ENCODE results near the gene CBY3. TPM values are rescaled to one million over a fixed set of nuclear protein-coding genes. Genes with fewer than 3 reads are reported as not detected.

The CBY3 gene
- total and polyA plus RNA-seq, 2 of the 13 experiments (the other 11 are each of a cell fraction or from before 2014, with no cell fraction given): not detected

- TF ChIP-seq ZNF512 (CRISPR knock-in tag; IDR thresholded peaks at IDR 0.05) (no peak), ZFY (CRISPR knock-in tag; IDR thresholded peaks at IDR 0.05) (0 out of 2 replicates have a peak, but pooled peaks have one; percentile 2), CBX5 (CRISPR knock-in tag; IDR thresholded peaks at IDR 0.05; ENCODE audit: borderline replicate concordance) (peak; percentile 82; the same call in 1 of the 2 replicates), ZNF563 (CRISPR knock-in tag; IDR thresholded peaks at IDR 0.05) (no peak), HNRNPH1 (optimal IDR thresholded peaks at IDR 0.05; ENCODE audit: low read depth, low read length) (no peak), HCFC1 (IDR thresholded peaks at IDR 0.05; ENCODE audit: low read depth, low read length) (no peak), FOXC1 (CRISPR knock-in tag; IDR thresholded peaks at IDR 0.05; ENCODE audit: borderline replicate concordance) (no peak; the same call in 1 of the 2 replicates), ZNF660 (CRISPR knock-in tag; IDR thresholded peaks at IDR 0.05; ENCODE audit: borderline replicate concordance, low read depth) (no peak), ZNF567 (CRISPR knock-in tag; IDR thresholded peaks at IDR 0.05; ENCODE audit: borderline replicate concordance) (no peak; the same call in 1 of the 2 replicates), ZNF207 (IDR thresholded peaks at IDR 0.05; ENCODE audit: borderline replicate concordance) (no peak), TBX3 (IDR thresholded peaks at IDR 0.05; ENCODE audit: borderline replicate concordance) (no peak), SRF (IDR thresholded peaks at IDR 0.05; ENCODE audit: low read depth, low read length) (no peak), ZSCAN22 (CRISPR knock-in tag; IDR thresholded peaks at IDR 0.05) (no peak), CBFB (CRISPR knock-in tag; IDR thresholded peaks at IDR 0.05) (no peak), ZBTB42 (CRISPR knock-in tag; IDR thresholded peaks at IDR 0.05) (no peak), SRSF9 (IDR thresholded peaks at IDR 0.05; ENCODE audit: borderline replicate concordance, insufficient read depth, low read depth, low read length, poor library complexity, severe bottlenecking) (no peak), SCMH1 (CRISPR knock-in tag; IDR thresholded peaks at IDR 0.05; ENCODE audit: borderline replicate concordance) (no peak), ZNF652 (CRISPR knock-in tag; IDR thresholded peaks at IDR 0.05; ENCODE audit: borderline replicate concordance, low read depth) (no peak), ZNF564 (CRISPR knock-in tag; IDR thresholded peaks at IDR 0.05) (no peak; the same call in 1 of the 2 replicates), ATF5 (CRISPR knock-in tag; IDR thresholded peaks at IDR 0.05; ENCODE audit: low read depth) (no peak), GATA4 (IDR thresholded peaks at IDR 0.05; ENCODE audit: borderline replicate concordance, low read depth) (peak; percentile 36; the same call in 1 of the 2 replicates), U2AF1 (optimal IDR thresholded peaks at IDR 0.05; ENCODE audit: low read depth, low read length) (peak; percentile 28), SRSF1 (optimal IDR thresholded peaks at IDR 0.05; ENCODE audit: low read depth, low read length) (no peak), ZBTB25 (CRISPR knock-in tag; IDR thresholded peaks at IDR 0.05) (no peak), AHR (CRISPR knock-in tag; IDR thresholded peaks at IDR 0.05) (no peak), SNAI1 (CRISPR knock-in tag; IDR thresholded peaks at IDR 0.05; ENCODE audit: borderline replicate concordance) (peak; percentile 45; the same call in 1 of the 2 replicates), HMG20A (CRISPR knock-in tag; IDR thresholded peaks at IDR 0.05; ENCODE audit: borderline replicate concordance) (peak; percentile 79; the same call in 1 of the 2 replicates), NCOA1 (CRISPR knock-in tag; IDR thresholded peaks at IDR 0.05) (no peak), ZNF674 (CRISPR knock-in tag; IDR thresholded peaks at IDR 0.05; ENCODE audit: low read depth) (no peak)
These were observed 637 bp downstream of the CBY3 start (continued) for GRCh38 chr5:179680014-179680779.

Data from HepG2 (cell line).